Activated T-cell treated with anti-CD3 and anti-CD28 coated beads, Interleukin-2, amount 50 U/mL, for 1 hour (primary cell): ENCODE results near the gene COL27A1.

Experiments
- DNase-seq: peaks from one replicate; pipeline ENCODE4 v3.0.0-alpha.2; 2020

COL27A1 gene

GRCh38 chr9:114229295-114229694 is 74.0 kb downstream of the COL27A1 start:
- DNase-seq = no peak

- no peak for DNase-seq
Observed at GRCh38 chr9:114230068-114230467, 74.7 kb downstream of the COL27A1 start.

- DNase-seq = no peak
Observed at GRCh38 chr9:114231273-114231672, 75.9 kb downstream of the COL27A1 start.

- DNase-seq = no peak
Observed at GRCh38 chr9:114231719-114232449, 76.5 kb downstream of the COL27A1 start.

GRCh38 chr9:114233491-114234185 is 78.3 kb downstream of the COL27A1 start:
- no peak for DNase-seq

GRCh38 chr9:114235033-114235661 is 79.8 kb downstream of the COL27A1 start:
- DNase-seq = no peak

- DNase-seq = no peak
Observed at GRCh38 chr9:114236391-114237138, 81.2 kb downstream of the COL27A1 start.

- DNase-seq = no peak
Observed at GRCh38 chr9:114237247-114237646, 81.9 kb downstream of the COL27A1 start.

- DNase-seq = no peak
Observed at GRCh38 chr9:114237781-114238180, 82.4 kb downstream of the COL27A1 start.

GRCh38 chr9:114238472-114238871 is 83.1 kb downstream of the COL27A1 start:
- DNase-seq = no peak

- no peak for DNase-seq
Observed at GRCh38 chr9:114238891-114239875, 83.8 kb downstream of the COL27A1 start.

GRCh38 chr9:114240216-114240615 is 84.9 kb downstream of the COL27A1 start:
- no peak for DNase-seq

GRCh38 chr9:114240647-114241558 is 85.6 kb downstream of the COL27A1 start:
- no peak for DNase-seq

GRCh38 chr9:114242837-114243236 is 87.5 kb downstream of the COL27A1 start:
- DNase-seq = no peak

- no peak for DNase-seq
Observed at GRCh38 chr9:114243240-114243639, 87.9 kb downstream of the COL27A1 start.

GRCh38 chr9:114244570-114244969 is 89.2 kb downstream of the COL27A1 start:
- no peak for DNase-seq

GRCh38 chr9:114246558-114246957 is 91.2 kb downstream of the COL27A1 start:
- DNase-seq = no peak

- no peak for DNase-seq
Observed at GRCh38 chr9:114247077-114247476, 91.7 kb downstream of the COL27A1 start.

GRCh38 chr9:114247491-114247890 is 92.2 kb downstream of the COL27A1 start:
- DNase-seq = no peak

GRCh38 chr9:114248299-114248707 is 93.0 kb downstream of the COL27A1 start:
- DNase-seq = no peak
